Neural cell (in vitro differentiated cells): Measurements from ENCODE around the gene FKBP10.

ENCODE experiments used
- EP300 ChIP-seq: fragments of 450-650 bp; conservative IDR thresholded peaks from 2 replicates; pipeline ENCODE4 v1.6.1; 2014; ENCODE audit warnings: antibody characterized with exemption, mild to moderate bottlenecking, moderate library complexity; ENCODE audit not compliant: poor library complexity, severe bottlenecking
- EZH2 ChIP-seq: fragments of 200-600, 300-800 bp; shearing (Covaris generic), sonication (generic); IDR thresholded peaks from 2 replicates; pipeline ENCODE4 v1.6.1; 2014; ENCODE audit warnings: antibody characterized with exemption, low read length, borderline replicate concordance, mild to moderate bottlenecking; ENCODE audit not compliant: insufficient read depth, poor library complexity, severe bottlenecking
- POLR2AphosphoS5 ChIP-seq: IDR thresholded peaks from 2 replicates; pipeline ENCODE4 v1.6.1; 2012
- RAD21 ChIP-seq: fragments of 450-650 bp; conservative IDR thresholded peaks from 2 replicates; pipeline ENCODE4 v1.6.1; 2014; ENCODE audit warnings: antibody characterized with exemption, mild to moderate bottlenecking, moderate library complexity
- REST ChIP-seq: IDR thresholded peaks from 2 replicates; pipeline ENCODE4 v1.6.1; 2012; ENCODE audit warnings: borderline replicate concordance
- SMC3 ChIP-seq: fragments of 450-650 bp; conservative IDR thresholded peaks from 2 replicates; pipeline ENCODE4 v1.6.1; 2014; ENCODE audit warnings: antibody characterized with exemption, mild to moderate bottlenecking, moderate library complexity; ENCODE audit not compliant: poor library complexity
- TAF1 ChIP-seq: IDR thresholded peaks from 2 replicates; pipeline ENCODE4 v1.6.1; 2012; ENCODE audit warnings: low read depth
- TF ChIP-seq, protein P1 (sequence below): fragments of 450-650 bp; IDR thresholded peaks from 2 replicates; pipeline ENCODE4 v1.5.1; 2014; ENCODE audit warnings: antibody characterized with exemption, mild to moderate bottlenecking, moderate library complexity; ENCODE audit not compliant: poor library complexity, severe bottlenecking

- TF ChIP-seq, protein P1, sequence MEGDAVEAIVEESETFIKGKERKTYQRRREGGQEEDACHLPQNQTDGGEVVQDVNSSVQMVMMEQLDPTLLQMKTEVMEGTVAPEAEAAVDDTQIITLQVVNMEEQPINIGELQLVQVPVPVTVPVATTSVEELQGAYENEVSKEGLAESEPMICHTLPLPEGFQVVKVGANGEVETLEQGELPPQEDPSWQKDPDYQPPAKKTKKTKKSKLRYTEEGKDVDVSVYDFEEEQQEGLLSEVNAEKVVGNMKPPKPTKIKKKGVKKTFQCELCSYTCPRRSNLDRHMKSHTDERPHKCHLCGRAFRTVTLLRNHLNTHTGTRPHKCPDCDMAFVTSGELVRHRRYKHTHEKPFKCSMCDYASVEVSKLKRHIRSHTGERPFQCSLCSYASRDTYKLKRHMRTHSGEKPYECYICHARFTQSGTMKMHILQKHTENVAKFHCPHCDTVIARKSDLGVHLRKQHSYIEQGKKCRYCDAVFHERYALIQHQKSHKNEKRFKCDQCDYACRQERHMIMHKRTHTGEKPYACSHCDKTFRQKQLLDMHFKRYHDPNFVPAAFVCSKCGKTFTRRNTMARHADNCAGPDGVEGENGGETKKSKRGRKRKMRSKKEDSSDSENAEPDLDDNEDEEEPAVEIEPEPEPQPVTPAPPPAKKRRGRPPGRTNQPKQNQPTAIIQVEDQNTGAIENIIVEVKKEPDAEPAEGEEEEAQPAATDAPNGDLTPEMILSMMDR = no peak
- TF ChIP-seq EZH2 (no peak), SMC3 (no peak), TAF1 (no peak), REST (no peak), EP300 (no peak), POLR2AphosphoS5 (no peak), RAD21 (no peak)
Measured at GRCh38 chr17:41823580-41823979, 10.8 kb downstream of the FKBP10 start.
